Omental fat pad (tissue), 4 donors: ENCODE results near the gene ZNF148. TPM values are rescaled to one million over a fixed set of nuclear protein-coding genes. Genes with fewer than 3 reads are reported as not detected.
A peak's percentile ranks its signal among the peaks of the same experiment; 100 is the strongest.
"Not testable (repeated sequence)": the region's sequence is repeated elsewhere in the genome, so short reads cannot be mapped to it uniquely, and the experiment has no call there.

Experiments
- ATAC-seq: fragments of 150-250 bp; one replicate; pipeline ENCODE4 v1.9.1; 2016; ENCODE audit warnings: mild to moderate bottlenecking, moderate library complexity; ENCODE audit not compliant: low FRiP score
- DNase-seq: peaks from one replicate; pipeline ENCODE4 v3.0.0-alpha.2; 2019; ENCODE audit warnings: low spot score
- CTCF ChIP-seq, 3 donors: fragments of 450-650 bp; IDR thresholded peaks; one replicate each; pipeline ENCODE4 v1.5.1; 2016 to 2017; ENCODE audit warnings: antibody characterized with exemption in 3 of 3, mild to moderate bottlenecking in 3 of 3, moderate library complexity in 2 of 3
- total RNA-seq, 4 donors: library from RNA; depleted of rRNA; stranded (reverse); fragments of >200 nt; gene quantifications; one replicate each; pipeline ENCODE4 v1.1.0, GENCODE V29; 2016

Gene ZNF148, protein sequence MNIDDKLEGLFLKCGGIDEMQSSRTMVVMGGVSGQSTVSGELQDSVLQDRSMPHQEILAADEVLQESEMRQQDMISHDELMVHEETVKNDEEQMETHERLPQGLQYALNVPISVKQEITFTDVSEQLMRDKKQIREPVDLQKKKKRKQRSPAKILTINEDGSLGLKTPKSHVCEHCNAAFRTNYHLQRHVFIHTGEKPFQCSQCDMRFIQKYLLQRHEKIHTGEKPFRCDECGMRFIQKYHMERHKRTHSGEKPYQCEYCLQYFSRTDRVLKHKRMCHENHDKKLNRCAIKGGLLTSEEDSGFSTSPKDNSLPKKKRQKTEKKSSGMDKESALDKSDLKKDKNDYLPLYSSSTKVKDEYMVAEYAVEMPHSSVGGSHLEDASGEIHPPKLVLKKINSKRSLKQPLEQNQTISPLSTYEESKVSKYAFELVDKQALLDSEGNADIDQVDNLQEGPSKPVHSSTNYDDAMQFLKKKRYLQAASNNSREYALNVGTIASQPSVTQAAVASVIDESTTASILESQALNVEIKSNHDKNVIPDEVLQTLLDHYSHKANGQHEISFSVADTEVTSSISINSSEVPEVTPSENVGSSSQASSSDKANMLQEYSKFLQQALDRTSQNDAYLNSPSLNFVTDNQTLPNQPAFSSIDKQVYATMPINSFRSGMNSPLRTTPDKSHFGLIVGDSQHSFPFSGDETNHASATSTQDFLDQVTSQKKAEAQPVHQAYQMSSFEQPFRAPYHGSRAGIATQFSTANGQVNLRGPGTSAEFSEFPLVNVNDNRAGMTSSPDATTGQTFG
- 10 to 100 TPM; 23.9 to 34.5 (median 24.9) TPM for total RNA-seq

- DNase-seq (peak; percentile 59), ATAC-seq (peak; percentile 92)
- no peak for TF ChIP-seq CTCF (IDR thresholded peaks at IDR 0.05)
These were observed at the start of gene ZNF148 for GRCh38 chr3:125374996-125375941. Gene ZNF148, minus strand, starts transcription at chr3:125375325. Its CDS starts 61,685 bp downstream, at chr3:125313640.

DNA sequence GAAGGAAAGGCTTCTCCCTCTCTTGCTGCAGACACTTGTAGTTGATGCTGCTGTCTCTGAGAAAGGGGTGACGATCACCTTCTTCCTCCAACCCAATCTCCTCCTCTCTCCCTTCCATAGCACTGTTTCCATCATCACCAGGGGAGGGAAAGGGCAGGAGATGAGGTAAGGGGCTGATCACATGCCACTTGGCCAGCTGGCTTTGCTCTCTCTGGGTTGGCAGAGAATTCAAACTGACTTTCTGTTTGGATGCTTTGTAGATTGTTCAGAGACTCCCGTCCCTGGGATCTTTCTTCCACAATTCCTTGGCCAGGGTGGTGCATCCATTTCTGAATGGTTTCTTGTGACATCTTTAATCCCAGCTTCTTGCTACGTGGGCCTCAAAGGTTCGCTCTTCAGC, 43.2 kb upstream of the ZNF148 start:
- DNase-seq (no peak), ATAC-seq (no peak)
- no peak for TF ChIP-seq CTCF (IDR thresholded peaks at IDR 0.05)

GRCh38 chr3:125416235-125416634, 41.1 kb upstream of the ZNF148 start:
- no peak for DNase-seq
- TF ChIP-seq CTCF (IDR thresholded peaks at IDR 0.05): no peak
- ATAC-seq: no peak

GRCh38 chr3:125414669-125415068, 39.5 kb upstream of the ZNF148 start:
- ATAC-seq (no peak), DNase-seq (no peak)
- no peak for TF ChIP-seq CTCF (IDR thresholded peaks at IDR 0.05)

GRCh38 chr3:125410922-125411321, 35.8 kb upstream of the ZNF148 start:
- DNase-seq (no peak), ATAC-seq (no peak)
- no peak for TF ChIP-seq CTCF (IDR thresholded peaks at IDR 0.05)

DNA sequence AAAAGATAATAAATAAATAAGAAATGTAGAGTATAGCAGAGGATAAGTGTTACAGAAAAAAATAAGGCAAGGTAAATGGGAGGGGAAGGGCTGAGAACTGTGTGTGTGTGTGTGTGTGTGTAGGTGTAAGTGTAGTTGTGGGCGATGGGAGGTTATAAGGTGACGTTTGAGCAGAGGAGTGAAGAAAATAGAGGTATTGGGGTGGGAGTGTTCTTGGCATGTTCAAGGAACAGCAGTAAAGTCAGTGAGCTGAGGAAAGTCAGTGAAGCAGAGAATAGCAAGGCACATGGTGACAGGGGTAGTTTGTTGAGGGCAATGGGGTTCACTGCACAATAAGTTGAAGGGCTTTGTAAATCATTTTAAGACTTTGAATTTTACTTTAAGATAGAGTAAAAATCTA, 30.9 kb upstream of the ZNF148 start:
- no peak for TF ChIP-seq CTCF (IDR thresholded peaks at IDR 0.05)
- DNase-seq: no peak
- ATAC-seq: no peak

DNA sequence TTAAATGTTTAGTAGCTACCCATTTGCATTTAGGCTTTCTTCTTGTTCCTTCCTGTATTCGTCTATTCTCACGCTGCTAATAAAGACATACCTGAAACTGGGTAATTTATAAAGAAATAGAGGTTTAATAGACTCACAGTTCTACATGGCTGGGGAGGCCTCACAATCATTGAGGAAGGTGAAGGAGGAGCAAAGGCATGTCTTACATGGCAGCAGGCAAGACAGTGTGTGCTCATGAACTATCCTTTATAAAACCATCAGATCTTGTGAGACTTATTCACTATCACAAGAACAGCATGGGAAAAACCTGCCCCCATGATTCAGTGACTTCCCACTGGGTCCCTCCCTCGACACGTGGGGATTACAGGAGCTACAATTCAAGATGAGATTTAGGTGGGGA, 30.4 kb upstream of the ZNF148 start:
- DNase-seq: not testable (repeated sequence)

More for the DNA sequence above, 30.4 kb upstream of the ZNF148 start:
- ATAC-seq: not testable (repeated sequence)
